ENCODE results near the gene EIF1AX. TPM values are rescaled to one million over a fixed set of nuclear protein-coding genes. Genes with fewer than 3 reads are reported as not detected.

Gene EIF1AX
- polyA plus RNA-seq, 1 donor from 2014 or later: 67.1 TPM

Small RNA genes within 50 kb of the gene (small RNA-seq; reads per million reads assigned to genes)
- gene RF00493 (7.7 to 17.7 (median 8.8) reads per million in 3 experiments), gene RF00494 (0 reads per million in 3 experiments)

Other genes starting within 250 kb of the EIF1AX start
- 34.6 and 148 TPM in 2 replicates for gene BCLAF3, start 150.8 kb downstream of the EIF1AX start, polyA plus RNA-seq
- gene MAP7D2, start 24.9 kb downstream of the EIF1AX start, polyA plus RNA-seq: 3.5 and 6.4 TPM in 2 replicates
- 16.5 and 18.1 TPM in 2 replicates for gene RPS6KA3, start 125.1 kb upstream of the EIF1AX start, polyA plus RNA-seq